ENCODE measurements around the gene ZNF423. TPM values are rescaled to one million over a fixed set of nuclear protein-coding genes. Genes with fewer than 3 reads are reported as not detected.

ZNF423 gene
- total RNA-seq, 1 experiment from 2014 or later, result not detected

DNA sequence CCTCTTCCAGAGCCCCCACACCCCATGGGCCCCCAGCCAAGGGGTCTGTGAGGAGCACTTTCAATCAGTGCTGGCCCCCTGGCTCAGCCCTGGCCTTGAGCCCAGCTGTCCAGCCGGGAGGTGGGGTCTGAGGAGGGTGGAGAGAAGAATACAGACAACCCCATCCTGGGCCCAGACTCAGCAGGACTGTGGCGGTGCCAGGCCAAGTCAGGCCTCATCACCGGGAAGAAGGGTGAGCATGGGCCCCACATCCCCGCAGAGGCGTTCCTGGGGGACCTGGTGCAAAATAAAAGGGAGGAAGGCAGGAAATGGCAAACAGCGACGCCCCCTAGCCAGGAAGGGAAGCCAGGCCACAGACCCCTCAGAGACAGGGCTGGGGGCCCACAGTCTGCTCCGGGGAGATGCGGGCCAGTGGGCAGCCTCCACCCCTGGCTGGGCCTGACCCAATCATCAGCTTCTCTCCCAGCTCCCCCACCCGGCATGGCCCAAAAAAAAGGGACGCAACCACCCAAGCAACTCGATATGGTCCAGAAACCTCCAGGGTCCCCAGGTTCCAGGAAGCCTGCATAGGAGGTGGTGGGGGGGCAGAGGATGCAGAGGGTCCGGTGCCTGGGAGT lies 20.6 kb downstream of the ZNF423 start:
- TF ChIP-seq, protein P1, sequence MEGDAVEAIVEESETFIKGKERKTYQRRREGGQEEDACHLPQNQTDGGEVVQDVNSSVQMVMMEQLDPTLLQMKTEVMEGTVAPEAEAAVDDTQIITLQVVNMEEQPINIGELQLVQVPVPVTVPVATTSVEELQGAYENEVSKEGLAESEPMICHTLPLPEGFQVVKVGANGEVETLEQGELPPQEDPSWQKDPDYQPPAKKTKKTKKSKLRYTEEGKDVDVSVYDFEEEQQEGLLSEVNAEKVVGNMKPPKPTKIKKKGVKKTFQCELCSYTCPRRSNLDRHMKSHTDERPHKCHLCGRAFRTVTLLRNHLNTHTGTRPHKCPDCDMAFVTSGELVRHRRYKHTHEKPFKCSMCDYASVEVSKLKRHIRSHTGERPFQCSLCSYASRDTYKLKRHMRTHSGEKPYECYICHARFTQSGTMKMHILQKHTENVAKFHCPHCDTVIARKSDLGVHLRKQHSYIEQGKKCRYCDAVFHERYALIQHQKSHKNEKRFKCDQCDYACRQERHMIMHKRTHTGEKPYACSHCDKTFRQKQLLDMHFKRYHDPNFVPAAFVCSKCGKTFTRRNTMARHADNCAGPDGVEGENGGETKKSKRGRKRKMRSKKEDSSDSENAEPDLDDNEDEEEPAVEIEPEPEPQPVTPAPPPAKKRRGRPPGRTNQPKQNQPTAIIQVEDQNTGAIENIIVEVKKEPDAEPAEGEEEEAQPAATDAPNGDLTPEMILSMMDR (IDR thresholded peaks at IDR 0.05; ENCODE audit: unreplicated experiment), result no peak
- intact Hi-C loops (cut with micrococcal nuclease; ENCODE audit: unreplicated experiment), result no loop called here
- H3K4me3 Mint-ChIP-seq (ENCODE audit: low read depth, unreplicated experiment), result no peak overlapping the region
- no peaks in the 10 kb centered on the region for H3K36me3 Mint-ChIP-seq (ENCODE audit: insufficient read depth, unreplicated experiment)
- peaks cover 91% of the 10 kb centered on the region for H3K27me3 Mint-ChIP-seq (ENCODE audit: unreplicated experiment)
- CTCF ChIA-PET, result no interaction called here
- BruUV-seq (replicated peaks), result no TSS peak
- no peaks in the 10 kb centered on the region for H3K4me1 Mint-ChIP-seq (ENCODE audit: low read depth, unreplicated experiment)
- no peak overlapping the region for H3K27ac Mint-ChIP-seq (ENCODE audit: unreplicated experiment)
- H3K9me3 Mint-ChIP-seq (ENCODE audit: low read depth, unreplicated experiment), result no peaks in the 10 kb centered on the region
- no peak for DNase-seq

DNA sequence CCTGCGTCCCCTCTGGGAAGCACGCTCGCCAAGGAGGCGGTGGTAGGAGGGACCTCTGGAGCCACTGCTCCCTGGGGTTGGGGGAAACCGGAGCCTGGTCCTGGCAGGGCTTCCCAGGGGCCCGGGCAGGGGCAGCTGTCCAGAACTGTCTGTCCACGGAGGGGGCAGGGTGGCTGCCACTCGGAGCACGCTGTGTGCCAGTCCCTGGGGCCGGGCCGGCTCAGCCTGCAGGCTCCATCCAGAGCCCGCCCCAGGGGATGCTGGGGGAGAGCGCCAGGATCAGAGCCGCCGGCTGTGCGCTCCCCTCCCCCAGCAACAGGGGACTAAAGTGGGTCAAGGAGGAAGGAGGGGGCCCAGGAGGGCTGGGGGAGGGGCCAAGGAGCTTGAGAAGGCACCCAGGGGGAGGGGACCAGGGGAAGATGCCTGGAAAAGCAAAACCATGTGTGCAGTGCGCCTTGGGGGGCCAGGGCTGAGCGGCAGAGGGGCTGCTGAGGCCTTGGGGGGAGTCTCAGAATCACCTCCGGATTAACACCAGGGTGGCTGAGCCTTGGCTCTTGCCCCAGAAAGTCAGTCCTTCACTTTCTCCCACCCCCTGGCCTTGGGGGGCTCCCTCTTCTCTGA lies 21.3 kb downstream of the ZNF423 start:
- Mint-ChIP-seq H3K9me3 (ENCODE audit: low read depth, unreplicated experiment) (no peaks in the 10 kb centered on the region), H3K36me3 (ENCODE audit: insufficient read depth, unreplicated experiment) (no peaks in the 10 kb centered on the region), H3K27ac (ENCODE audit: unreplicated experiment) (no peak overlapping the region), H3K4me1 (ENCODE audit: low read depth, unreplicated experiment) (no peaks in the 10 kb centered on the region), H3K27me3 (ENCODE audit: unreplicated experiment) (peaks cover 91% of the 10 kb centered on the region), H3K4me3 (ENCODE audit: low read depth, unreplicated experiment) (no peak overlapping the region)
- CTCF ChIA-PET, result no interaction called here
- BruUV-seq (replicated peaks), result no TSS peak
- DNase-seq, result no peak
- TF ChIP-seq, protein P1 (IDR thresholded peaks at IDR 0.05; ENCODE audit: unreplicated experiment), result no peak
- intact Hi-C loops (cut with micrococcal nuclease; ENCODE audit: unreplicated experiment), result no loop called here

DNA sequence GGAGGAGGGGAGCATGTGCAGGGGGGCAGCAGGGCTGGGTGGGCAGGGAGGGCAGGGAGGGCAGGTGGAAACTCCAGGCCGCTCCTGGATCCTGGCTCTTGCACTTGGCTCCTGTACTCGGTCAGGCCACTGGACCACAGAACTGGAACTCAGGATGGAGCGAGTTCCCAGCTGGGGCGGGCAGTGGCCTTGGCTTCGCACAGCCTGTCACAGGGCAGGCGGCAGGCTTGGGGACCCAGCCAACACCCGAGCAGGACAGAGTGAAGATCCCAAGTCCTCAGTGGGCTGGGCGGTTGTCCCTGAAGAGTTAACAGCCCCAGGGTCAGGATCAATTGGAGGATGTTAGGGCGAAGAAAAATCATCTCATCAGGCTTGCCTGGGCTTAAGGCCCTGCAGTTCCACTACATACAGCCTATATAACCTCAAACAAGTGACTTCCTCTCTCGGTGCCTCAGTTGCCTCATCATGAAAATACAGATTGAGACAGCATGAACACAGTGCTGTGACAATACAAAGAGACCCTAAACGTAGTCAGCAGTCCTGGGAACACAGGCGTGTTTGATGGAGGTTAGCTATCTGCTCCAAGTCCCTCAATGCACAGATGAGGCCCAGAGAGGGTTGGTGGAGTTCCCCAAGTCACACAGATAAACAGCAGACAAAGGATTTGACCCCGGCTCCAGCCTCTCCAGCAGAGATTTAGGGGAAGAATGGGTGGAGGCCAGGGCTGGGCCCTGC lies 21.9 kb downstream of the ZNF423 start:
- Mint-ChIP-seq H3K4me3 (ENCODE audit: low read depth, unreplicated experiment) (no peak overlapping the region), H3K9me3 (ENCODE audit: low read depth, unreplicated experiment) (no peaks in the 10 kb centered on the region), H3K27me3 (ENCODE audit: unreplicated experiment) (peaks cover 92% of the 10 kb centered on the region), H3K27ac (ENCODE audit: unreplicated experiment) (no peak overlapping the region), H3K4me1 (ENCODE audit: low read depth, unreplicated experiment) (no peaks in the 10 kb centered on the region), H3K36me3 (ENCODE audit: insufficient read depth, unreplicated experiment) (no peaks in the 10 kb centered on the region)
- CTCF ChIA-PET, result no interaction called here
- DNase-seq, result no peak
- BruUV-seq (replicated peaks), result no TSS peak
- intact Hi-C loops (cut with micrococcal nuclease; ENCODE audit: unreplicated experiment), result no loop called here
- TF ChIP-seq, protein P1 (IDR thresholded peaks at IDR 0.05; ENCODE audit: unreplicated experiment), result no peak

DNA sequence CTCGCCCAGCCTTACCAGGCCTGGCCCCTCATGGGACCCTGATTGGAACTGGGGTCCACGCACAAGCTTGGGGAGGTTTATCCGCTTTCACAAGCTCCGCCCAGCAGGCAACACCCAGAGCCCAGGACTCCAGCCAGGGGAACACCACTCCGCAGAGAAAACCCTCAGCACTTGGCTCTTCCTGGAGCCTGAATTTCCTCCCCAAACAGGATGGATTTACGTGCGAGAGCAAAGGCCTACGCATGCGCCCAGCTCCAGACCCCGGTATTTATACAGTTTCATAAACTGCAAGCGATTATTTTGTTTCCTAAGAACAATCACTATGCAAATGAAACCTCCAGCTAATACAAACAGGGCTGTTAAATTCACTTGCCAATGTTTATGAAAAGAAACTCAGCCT lies 22.8 kb downstream of the ZNF423 start:
- peaks cover 99% of the 10 kb centered on the region for H3K27me3 Mint-ChIP-seq (ENCODE audit: unreplicated experiment)
- no TSS peak for BruUV-seq (replicated peaks)
- H3K9me3 Mint-ChIP-seq (ENCODE audit: low read depth, unreplicated experiment), result no peaks in the 10 kb centered on the region
- no peak overlapping the region for H3K4me3 Mint-ChIP-seq (ENCODE audit: low read depth, unreplicated experiment)
- intact Hi-C loops (cut with micrococcal nuclease; ENCODE audit: unreplicated experiment), result no loop called here
- no peak overlapping the region for H3K27ac Mint-ChIP-seq (ENCODE audit: unreplicated experiment)
- H3K4me1 Mint-ChIP-seq (ENCODE audit: low read depth, unreplicated experiment), result no peaks in the 10 kb centered on the region
- CTCF ChIA-PET, result no interaction called here
- TF ChIP-seq, protein P1 (IDR thresholded peaks at IDR 0.05; ENCODE audit: unreplicated experiment), result no peak
- DNase-seq, result no peak
- H3K36me3 Mint-ChIP-seq (ENCODE audit: insufficient read depth, unreplicated experiment), result no peaks in the 10 kb centered on the region

Data from Calu3 (cell line).